HepG2 (cell line): ENCODE results near the gene P2RX3. TPM values are rescaled to one million over a fixed set of nuclear protein-coding genes. Genes with fewer than 3 reads are reported as not detected.

Experiments used
- AGO2 ChIP-seq: fragments of 200-400 bp; formaldehyde crosslinking; optimal IDR thresholded peaks from 2 replicates; pipeline ENCODE3; 2017; ENCODE audit warnings: mild to moderate bottlenecking, low read depth, low read length, moderate library complexity
- BCL6 ChIP-seq: IDR thresholded peaks from 2 replicates; pipeline ENCODE4 v1.6.1; 2016; ENCODE audit warnings: missing genetic modification reagents, missing compliant biosample characterization
- CEBPB ChIP-seq: IDR thresholded peaks from 2 replicates; pipeline ENCODE4 v1.6.1; 2011; ENCODE audit warnings: low read depth, low read length, improper control_type of control experiment, borderline replicate concordance
- DNMT1 ChIP-seq: sonication (generic); formaldehyde crosslinking; IDR thresholded peaks from 2 replicates; pipeline ENCODE4 v1.5.1; 2020; ENCODE audit warnings: mild to moderate bottlenecking, missing genetic modification reagents
- GATAD2A ChIP-seq: IDR thresholded peaks from 2 replicates; pipeline ENCODE4 v1.6.1; 2016
- GTF2F1 ChIP-seq: fragments of 150-350 bp; IDR thresholded peaks from 2 replicates; pipeline ENCODE4 v1.6.1; 2014; ENCODE audit warnings: low read length
- HNRNPUL1 ChIP-seq: fragments of 200-400 bp; formaldehyde crosslinking; IDR thresholded peaks from 2 replicates; pipeline ENCODE4 v1.6.1; 2017; ENCODE audit warnings: low read depth, mild to moderate bottlenecking, low read length, moderate library complexity
- KMT2B ChIP-seq: IDR thresholded peaks from 2 replicates; pipeline ENCODE4 v1.6.1; 2016; ENCODE audit warnings: missing genetic modification reagents, missing compliant biosample characterization
- MIXL1 ChIP-seq: IDR thresholded peaks from 2 replicates; pipeline ENCODE4 v1.6.1; 2016
- PCBP1 ChIP-seq: fragments of 200-400 bp; formaldehyde crosslinking; IDR thresholded peaks from 2 replicates; pipeline ENCODE4 v1.6.1; 2017; ENCODE audit warnings: mild to moderate bottlenecking, low read depth, low read length, borderline replicate concordance
- SALL1 ChIP-seq: sonication (generic); formaldehyde crosslinking; IDR thresholded peaks from 2 replicates; pipeline ENCODE4 v1.8.0; 2022; ENCODE audit warnings: mild to moderate bottlenecking, missing genetic modification reagents
- SNAPC4 ChIP-seq: sonication (generic); formaldehyde crosslinking; IDR thresholded peaks from 2 replicates; pipeline ENCODE4 v1.4.0; 2020; ENCODE audit warnings: mild to moderate bottlenecking, missing genetic modification reagents
- SUZ12 ChIP-seq: fragments of 150-350 bp; IDR thresholded peaks from 2 replicates; pipeline ENCODE4 v1.6.1; 2014; ENCODE audit warnings: low read depth, low read length
- SYNCRIP ChIP-seq: fragments of 200-400 bp; formaldehyde crosslinking; IDR thresholded peaks from 2 replicates; pipeline ENCODE4 v1.6.1; 2018; ENCODE audit warnings: mild to moderate bottlenecking, low read depth, low read length; ENCODE audit not compliant: insufficient read depth
- TBP ChIP-seq: sonication (generic); formaldehyde crosslinking; IDR thresholded peaks from 2 replicates; pipeline ENCODE4 v1.5.0; 2020; ENCODE audit warnings: missing genetic modification reagents
- WIZ ChIP-seq: sonication (generic); formaldehyde crosslinking; IDR thresholded peaks from 2 replicates; pipeline ENCODE4 v1.5.1; 2020; ENCODE audit warnings: mild to moderate bottlenecking, missing genetic modification reagents
- YEATS2 ChIP-seq: sonication (generic); formaldehyde crosslinking; IDR thresholded peaks from 2 replicates; pipeline ENCODE4 v1.4.0; 2020; ENCODE audit warnings: missing genetic modification reagents, borderline replicate concordance
- ZC3H4 ChIP-seq: sonication (generic); formaldehyde crosslinking; IDR thresholded peaks from 2 replicates; pipeline ENCODE4 v1.4.0; 2020; ENCODE audit warnings: missing genetic modification reagents, borderline replicate concordance
- ZNF205 ChIP-seq: IDR thresholded peaks from 2 replicates; pipeline ENCODE4 v1.6.1; 2018; ENCODE audit warnings: missing biosample characterization, missing genetic modification reagents
- ZNF207 ChIP-seq: fragments of 450-650 bp; IDR thresholded peaks from 2 replicates; pipeline ENCODE4 v1.6.1; 2016; ENCODE audit warnings: antibody characterized with exemption, borderline replicate concordance
- ZNF337 ChIP-seq: sonication (generic); formaldehyde crosslinking; IDR thresholded peaks from 2 replicates; pipeline ENCODE4 v1.5.1; 2020; ENCODE audit warnings: missing genetic modification reagents, low read depth, mild to moderate bottlenecking, borderline replicate concordance
- ZNF605 ChIP-seq: sonication (generic); formaldehyde crosslinking; IDR thresholded peaks from 2 replicates; pipeline ENCODE4 v1.8.0; 2022; ENCODE audit warnings: mild to moderate bottlenecking, missing genetic modification reagents
- ZNF724P ChIP-seq: sonication (generic); formaldehyde crosslinking; IDR thresholded peaks from 2 replicates; pipeline ENCODE4 v1.8.0; 2022; ENCODE audit warnings: missing genetic modification reagents, borderline replicate concordance
- ZNF749 ChIP-seq: sonication (generic); formaldehyde crosslinking; IDR thresholded peaks from 2 replicates; pipeline ENCODE4 v1.8.0; 2022; ENCODE audit warnings: mild to moderate bottlenecking, missing genetic modification reagents, moderate library complexity, borderline replicate concordance
- ZNF772 ChIP-seq: sonication (generic); formaldehyde crosslinking; IDR thresholded peaks from 2 replicates; pipeline ENCODE4 v1.5.0; 2020; ENCODE audit warnings: mild to moderate bottlenecking, missing genetic modification reagents
- polyA plus RNA-seq, 8 experiments: library from polyadenylated mRNA; depleted of rRNA in 3 of 8; stranded (reverse) in 7 of 8; unstranded in 1 of 8; fragments of >200 nt; fragmentation: Illumina TruSeq in 4 of 8; extraction: Trizol in 4 of 8; gene quantifications; 2 replicates each; pipeline versions ENCODE4 v1.2.1 to v1.2.3, GENCODE V29; 2011 to 2016; ENCODE audit warnings: low read depth in 4 of 8, missing spikeins in 1 of 8, mixed read lengths in 1 of 8; ENCODE audit not compliant: insufficient read depth in 1 of 8
- total RNA-seq, 5 experiments: library from RNA; depleted of rRNA; stranded (reverse); fragments of >200 nt; fragmentation: Illumina TruSeq; extraction: Trizol; gene quantifications; 2 replicates each; pipeline ENCODE4 v1.2.3, GENCODE V29; 2016; ENCODE audit warnings: low read depth in 1 of 5
- TF ChIP-seq, protein P1 (sequence below): sonication (generic); formaldehyde crosslinking; IDR thresholded peaks from 2 replicates; pipeline ENCODE4 v1.4.0; 2020; ENCODE audit warnings: missing genetic modification reagents

P2RX3 gene
- total and polyA plus RNA-seq, 2 of the 13 experiments (the other 11 are each of a cell fraction or from before 2014, with no cell fraction given) = 0.08 TPM; not detected in 1

- TF ChIP-seq SNAPC4 = peak; percentile 48; the same call in 1 of the 2 replicates
- no peak for TF ChIP-seq WIZ (CRISPR knock-in tag)
- 0 out of 2 replicates have a peak, but pooled peaks have one; percentile 53 for TF ChIP-seq ZNF772 (CRISPR knock-in tag)
- peak; percentile 18; the same call in 1 of the 2 replicates for TF ChIP-seq ZNF749 (CRISPR knock-in tag)
- TF ChIP-seq KMT2B (CRISPR knock-in tag) = no peak
- TF ChIP-seq, protein P1, sequence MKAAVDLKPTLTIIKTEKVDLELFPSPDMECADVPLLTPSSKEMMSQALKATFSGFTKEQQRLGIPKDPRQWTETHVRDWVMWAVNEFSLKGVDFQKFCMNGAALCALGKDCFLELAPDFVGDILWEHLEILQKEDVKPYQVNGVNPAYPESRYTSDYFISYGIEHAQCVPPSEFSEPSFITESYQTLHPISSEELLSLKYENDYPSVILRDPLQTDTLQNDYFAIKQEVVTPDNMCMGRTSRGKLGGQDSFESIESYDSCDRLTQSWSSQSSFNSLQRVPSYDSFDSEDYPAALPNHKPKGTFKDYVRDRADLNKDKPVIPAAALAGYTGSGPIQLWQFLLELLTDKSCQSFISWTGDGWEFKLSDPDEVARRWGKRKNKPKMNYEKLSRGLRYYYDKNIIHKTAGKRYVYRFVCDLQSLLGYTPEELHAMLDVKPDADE (CRISPR knock-in tag) = no peak
- no peak for TF ChIP-seq HNRNPUL1
- TF ChIP-seq MIXL1 (CRISPR knock-in tag) = 0 out of 2 replicates have a peak, but pooled peaks have one; percentile 20
- no peak for TF ChIP-seq TBP (CRISPR knock-in tag)
- no peak for TF ChIP-seq SUZ12
- TF ChIP-seq PCBP1 = no peak
- peak; percentile 27; the same call in 1 of the 2 replicates for TF ChIP-seq GATAD2A
- TF ChIP-seq SALL1 (CRISPR knock-in tag) = peak; percentile 59; the same call in 1 of the 2 replicates
- no peak for TF ChIP-seq DNMT1 (CRISPR knock-in tag)
- TF ChIP-seq ZNF205 (CRISPR knock-in tag) = peak; percentile 75; the same call in 1 of the 2 replicates
- TF ChIP-seq ZNF337 (CRISPR knock-in tag) = 0 out of 2 replicates have a peak, but pooled peaks have one; percentile 74
- no peak for TF ChIP-seq GTF2F1
- TF ChIP-seq SYNCRIP = no peak
- TF ChIP-seq ZC3H4 (CRISPR knock-in tag) = peak; percentile 52; the same call in 1 of the 2 replicates
- peak; percentile 92 for TF ChIP-seq CEBPB
- peak; percentile 66 for TF ChIP-seq AGO2
- TF ChIP-seq ZNF207 = no peak
- 0 out of 2 replicates have a peak, but pooled peaks have one; percentile 59 for TF ChIP-seq ZNF605 (CRISPR knock-in tag)
- TF ChIP-seq ZNF724P (CRISPR knock-in tag) = no peak
- no peak for TF ChIP-seq BCL6 (CRISPR knock-in tag)
- TF ChIP-seq YEATS2 (CRISPR knock-in tag) = no peak
Observed at GRCh38 chr11:57324886-57325734, 13.0 kb upstream of the P2RX3 start, which contains the start of gene TNKS1BP1 (continued).
